ENCODE data around the gene ZNF536. TPM values are rescaled to one million over a fixed set of nuclear protein-coding genes. Genes with fewer than 3 reads are reported as not detected.

Gene ZNF536
- 11.9 TPM for total RNA-seq
- long read RNA-seq, partial matches to known transcripts, result 2 of 11 reads
- long read RNA-seq, other reads (novel, unspliced or antisense), result 9 of 11 reads

GRCh38 chr19:30371960-30372824 is at the start of gene ZNF536:
Gene ZNF536, plus strand, starts transcription at chr19:30372384. Its CDS starts 71,179 bp downstream, at chr19:30443563.
- peak; percentile 39 for DNase-seq (ENCODE audit: low spot score)
- intact Hi-C loops (cut with DNase I), result no loop called here

- DNase-seq (ENCODE audit: low spot score), result no peak
- intact Hi-C loops (cut with DNase I), result no loop called here
These were observed 49.4 kb upstream of the ZNF536 start for GRCh38 chr19:30322641-30323320.

GRCh38 chr19:30323904-30324303 is 48.3 kb upstream of the ZNF536 start:
- intact Hi-C loops (cut with DNase I), result no loop called here
- no peak for DNase-seq (ENCODE audit: low spot score)

- intact Hi-C loops (cut with DNase I), result loop anchor here (5.0 kb wide), 1 partner anchor 93 kb away; no protein-coding TSS in a partner anchor
- DNase-seq (ENCODE audit: low spot score), result no peak
These were observed 47.2 kb upstream of the ZNF536 start for GRCh38 chr19:30324982-30325381.

- intact Hi-C loops (cut with DNase I), result loop anchor here (5.0 kb wide), 1 partner anchor 94 kb away; no protein-coding TSS in a partner anchor
- no peak for DNase-seq (ENCODE audit: low spot score)
These were observed 46.4 kb upstream of the ZNF536 start for GRCh38 chr19:30325676-30326392.

GRCh38 chr19:30326393-30326710 is 45.8 kb upstream of the ZNF536 start:
- no peak for DNase-seq (ENCODE audit: low spot score)
- intact Hi-C loops (cut with DNase I), result loop anchor here (5.0 kb wide), 1 partner anchor 94 kb away; no protein-coding TSS in a partner anchor

- intact Hi-C loops (cut with DNase I), result loop anchor here (5.0 kb wide), 1 partner anchor 95 kb away; no protein-coding TSS in a partner anchor
- DNase-seq (ENCODE audit: low spot score), result no peak
These were observed 44.9 kb upstream of the ZNF536 start for GRCh38 chr19:30327331-30327730.

- intact Hi-C loops (cut with DNase I), result loop anchor here (5.0 kb wide), 1 partner anchor 96 kb away; no protein-coding TSS in a partner anchor
These were observed 44.1 kb upstream of the ZNF536 start for GRCh38 chr19:30328096-30328495.

GRCh38 chr19:30330266-30330665 is 41.9 kb upstream of the ZNF536 start:
- intact Hi-C loops (cut with DNase I), result no loop called here
- DNase-seq (ENCODE audit: low spot score), result no peak

More at GRCh38 chr19:30328096-30328495, 44.1 kb upstream of the ZNF536 start:
- no peak for DNase-seq (ENCODE audit: low spot score)

GRCh38 chr19:30332445-30333234 is 39.5 kb upstream of the ZNF536 start:
- intact Hi-C loops (cut with DNase I), result no loop called here

GRCh38 chr19:30333291-30334065 is 38.7 kb upstream of the ZNF536 start:
- intact Hi-C loops (cut with DNase I), result no loop called here
- no peak for DNase-seq (ENCODE audit: low spot score)

More at GRCh38 chr19:30332445-30333234, 39.5 kb upstream of the ZNF536 start:
- no peak for DNase-seq (ENCODE audit: low spot score)

- intact Hi-C loops (cut with DNase I), result no loop called here
- no peak for DNase-seq (ENCODE audit: low spot score)
These were observed 37.3 kb upstream of the ZNF536 start for GRCh38 chr19:30334841-30335240.

- no peak for DNase-seq (ENCODE audit: low spot score)
- intact Hi-C loops (cut with DNase I), result no loop called here
These were observed 36.8 kb upstream of the ZNF536 start for GRCh38 chr19:30335306-30335886.

GRCh38 chr19:30336290-30336689 is 35.9 kb upstream of the ZNF536 start:
- no peak for DNase-seq (ENCODE audit: low spot score)
- intact Hi-C loops (cut with DNase I), result no loop called here

- intact Hi-C loops (cut with DNase I), result no loop called here
- DNase-seq (ENCODE audit: low spot score), result no peak
These were observed 34.1 kb upstream of the ZNF536 start for GRCh38 chr19:30338041-30338456.

- intact Hi-C loops (cut with DNase I), result no loop called here
- DNase-seq (ENCODE audit: low spot score), result no peak
These were observed 33.1 kb upstream of the ZNF536 start for GRCh38 chr19:30338878-30339623.

Data from cardiac septum (tissue), 1 donor.